GM12891 (cell line): ENCODE results near the gene RAB11FIP3.

ENCODE experiments used
- DNase-seq: peaks from one replicate; pipeline ENCODE4 v3.0.0; 2011; ENCODE audit warnings: low spot score; ENCODE audit not compliant: insufficient read length
- FAIRE-seq: peaks from 2 replicates; lab custom pipeline; 2011; peaks lifted over from hg19 to GRCh38; lab: Jason Lieb, UNC
- PAX5 ChIP-seq: IDR thresholded peaks from 2 replicates; pipeline ENCODE4 v1.6.1; 2011; ENCODE audit warnings: low read length, moderate library complexity, mild to moderate bottlenecking; ENCODE audit not compliant: insufficient read depth, severe bottlenecking
- POLR2A ChIP-seq: IDR thresholded peaks from 2 replicates; pipeline ENCODE4 v1.6.1; 2011; ENCODE audit warnings: low read depth, low read length, control low read depth
- POLR2AphosphoS5 ChIP-seq: IDR thresholded peaks from 2 replicates; pipeline ENCODE4 v1.6.1; 2011; ENCODE audit warnings: low read depth, low read length, control low read depth
- POU2F2 ChIP-seq: IDR thresholded peaks from 2 replicates; pipeline ENCODE4 v1.6.1; 2011; ENCODE audit warnings: low read depth, mild to moderate bottlenecking, control low read depth, low read length, moderate library complexity
- SPI1 ChIP-seq: IDR thresholded peaks from 2 replicates; pipeline ENCODE4 v1.6.1; 2011; ENCODE audit warnings: low read depth, low read length, control low read depth
- TAF1 ChIP-seq: IDR thresholded peaks from 2 replicates; pipeline ENCODE4 v1.6.1; 2011; ENCODE audit warnings: low read depth, low read length, control low read depth

Gene RAB11FIP3

GRCh38 chr16:569445-570254 lies 144.2 kb downstream of the RAB11FIP3 start, which contains the start of gene PIGQ:
Gene PIGQ, plus strand, starts transcription at chr16:569968. Its CDS starts 4,107 bp downstream, at chr16:574075.
- TF ChIP-seq TAF1 = no peak
- no peak for TF ChIP-seq SPI1
- no peak for TF ChIP-seq POLR2AphosphoS5
- TF ChIP-seq POLR2A = no peak
- TF ChIP-seq POU2F2 = no peak
- no peak for TF ChIP-seq PAX5
- DNase-seq (peak; percentile 96), FAIRE-seq (no peak)
